ENCODE measurements around the gene ADAM12. TPM values are rescaled to one million over a fixed set of nuclear protein-coding genes. Genes with fewer than 3 reads are reported as not detected.

Gene ADAM12
- total and polyA plus RNA-seq, 7 donors: under 0.01 to 0.82 (median 0.46) TPM; not detected in 1

GRCh38 chr10:126187399-126187798, 200.9 kb downstream of the ADAM12 start:
- intact Hi-C loops (cut with DNase I): no loop called here
- H3K4me3 ChIP-seq: no peak overlapping the region
- H3K4me1 ChIP-seq: no peaks in the 10 kb centered on the region
- no peaks in the 10 kb centered on the region for H3K36me3 ChIP-seq
- no peak for TF ChIP-seq CTCF (IDR thresholded peaks at IDR 0.05)
- TF ChIP-seq POLR2AphosphoS5 (IDR thresholded peaks at IDR 0.05): no peak
- TF ChIP-seq POLR2A (IDR thresholded peaks at IDR 0.05): no peak
- TF ChIP-seq EP300 (IDR thresholded peaks at IDR 0.05): no peak
- no peaks in the 10 kb centered on the region for H3K27me3 ChIP-seq
- no peak overlapping the region for H3K27ac ChIP-seq
- no peaks in the 10 kb centered on the region for H3K9me3 ChIP-seq
- DNase-seq: no peak
- WGBS, 2 donors: 75 to 80% methylated on average over 5 of the region's 5 CpGs

- TF ChIP-seq CTCF (IDR thresholded peaks at IDR 0.05): no peak
- no peak for TF ChIP-seq EP300 (IDR thresholded peaks at IDR 0.05)
- TF ChIP-seq POLR2AphosphoS5 (IDR thresholded peaks at IDR 0.05): no peak
- no peak for TF ChIP-seq POLR2A (IDR thresholded peaks at IDR 0.05)
- H3K27ac ChIP-seq: no peak overlapping the region
- no peak for DNase-seq
- no peak overlapping the region for H3K4me3 ChIP-seq
- H3K9me3 ChIP-seq: no peaks in the 10 kb centered on the region
- no peaks in the 10 kb centered on the region for H3K27me3 ChIP-seq
- WGBS, 2 donors: 82 to 85% methylated on average over 5 of the region's 5 CpGs
- H3K36me3 ChIP-seq: no peaks in the 10 kb centered on the region
- intact Hi-C loops (cut with DNase I): no loop called here
- no peaks in the 10 kb centered on the region for H3K4me1 ChIP-seq
Measured at GRCh38 chr10:126186766-126187165, 201.5 kb downstream of the ADAM12 start.

GRCh38 chr10:126185676-126186447, 202.4 kb downstream of the ADAM12 start:
- intact Hi-C loops (cut with DNase I): no loop called here
- TF ChIP-seq EP300 (IDR thresholded peaks at IDR 0.05): no peak
- no peak for TF ChIP-seq POLR2AphosphoS5 (IDR thresholded peaks at IDR 0.05)
- no peak for TF ChIP-seq CTCF (IDR thresholded peaks at IDR 0.05)
- no peak for TF ChIP-seq POLR2A (IDR thresholded peaks at IDR 0.05)
- DNase-seq: no peak
- no peak overlapping the region for H3K27ac ChIP-seq
- H3K27me3 ChIP-seq: no peaks in the 10 kb centered on the region
- no peaks in the 10 kb centered on the region for H3K4me1 ChIP-seq
- H3K36me3 ChIP-seq: no peaks in the 10 kb centered on the region
- no peaks in the 10 kb centered on the region for H3K9me3 ChIP-seq
- 83 to 86% methylated on average over 10 of the region's 10 CpGs for WGBS, 2 donors
- no peak overlapping the region for H3K4me3 ChIP-seq

GRCh38 chr10:126181626-126182025, 206.7 kb downstream of the ADAM12 start:
- Histone ChIP-seq H3K4me3 (no peak overlapping the region), H3K36me3 (no peaks in the 10 kb centered on the region), H3K9me3 (no peaks in the 10 kb centered on the region), H3K4me1 (no peaks in the 10 kb centered on the region), H3K27me3 (no peaks in the 10 kb centered on the region), H3K27ac (no peak overlapping the region)
- 78 to 81% methylated on average over 6 of the region's 6 CpGs for WGBS, 2 donors
- no peak for TF ChIP-seq POLR2A (IDR thresholded peaks at IDR 0.05)
- no peak for TF ChIP-seq CTCF (IDR thresholded peaks at IDR 0.05)
- TF ChIP-seq POLR2AphosphoS5 (IDR thresholded peaks at IDR 0.05): no peak
- no peak for TF ChIP-seq EP300 (IDR thresholded peaks at IDR 0.05)
- DNase-seq: no peak
- intact Hi-C loops (cut with DNase I): no loop called here

- 58 to 76% methylated on average over 7 of the region's 7 CpGs for WGBS, 2 donors
- no peaks in the 10 kb centered on the region for H3K27me3 ChIP-seq
- no peaks in the 10 kb centered on the region for H3K36me3 ChIP-seq
- no peak for DNase-seq
- H3K9me3 ChIP-seq: no peaks in the 10 kb centered on the region
- no peak for TF ChIP-seq CTCF (IDR thresholded peaks at IDR 0.05)
- TF ChIP-seq POLR2A (IDR thresholded peaks at IDR 0.05): no peak
- TF ChIP-seq POLR2AphosphoS5 (IDR thresholded peaks at IDR 0.05): no peak
- H3K4me1 ChIP-seq: no peaks in the 10 kb centered on the region
- intact Hi-C loops (cut with DNase I): no loop called here
- H3K4me3 ChIP-seq: no peak overlapping the region
- no peak overlapping the region for H3K27ac ChIP-seq
Measured at GRCh38 chr10:126179637-126180036, 208.6 kb downstream of the ADAM12 start.

Measured in sigmoid colon (tissue), 7 donors.